GM19438 (cell line): ENCODE results near the gene PARP1.

ENCODE experiments used
- ATAC-seq: cut with Tn5 transposase; IDR thresholded peaks from one replicate; pipeline ENCODE4 v1.9.1; 2021; ENCODE audit warnings: low read depth; ENCODE audit not compliant: unreplicated experiment

PARP1 gene

GRCh38 chr1:226408285-226409184, 642 bp upstream of the PARP1 start:
- no peak for ATAC-seq

- ATAC-seq: no peak
These were observed 745 bp downstream of the PARP1 start for GRCh38 chr1:226407199-226407496.

- no peak for ATAC-seq
These were observed 1.5 kb downstream of the PARP1 start for GRCh38 chr1:226406401-226406881.

GRCh38 chr1:226405411-226405988, 2.4 kb downstream of the PARP1 start:
- ATAC-seq: no peak

- ATAC-seq: no peak
These were observed 3.0 kb downstream of the PARP1 start for GRCh38 chr1:226404904-226405222.

- no peak for ATAC-seq
These were observed 3.6 kb downstream of the PARP1 start for GRCh38 chr1:226404063-226404903.

- ATAC-seq: no peak
These were observed 4.5 kb downstream of the PARP1 start for GRCh38 chr1:226403201-226404034.

GRCh38 chr1:226402739-226403165, 5.1 kb downstream of the PARP1 start:
- ATAC-seq: no peak

GRCh38 chr1:226401355-226402303, 6.3 kb downstream of the PARP1 start:
- no peak for ATAC-seq

- ATAC-seq: no peak
These were observed 7.2 kb downstream of the PARP1 start for GRCh38 chr1:226400519-226401354.

GRCh38 chr1:226397955-226398636, 9.8 kb downstream of the PARP1 start:
- no peak for ATAC-seq

- ATAC-seq: no peak
These were observed 10.6 kb downstream of the PARP1 start for GRCh38 chr1:226397011-226397926.

GRCh38 chr1:226395753-226396152, 12.1 kb downstream of the PARP1 start:
- no peak for ATAC-seq

GRCh38 chr1:226394462-226394861, 13.4 kb downstream of the PARP1 start:
- ATAC-seq: no peak

GRCh38 chr1:226390681-226391080, 17.2 kb downstream of the PARP1 start:
- no peak for ATAC-seq

- no peak for ATAC-seq
These were observed 19.8 kb downstream of the PARP1 start for GRCh38 chr1:226388131-226388530.

- ATAC-seq: no peak
These were observed 23.2 kb downstream of the PARP1 start for GRCh38 chr1:226384717-226385116.
